ENCODE data around the gene ZNF446.

- TF ChIP-seq, protein P1, sequence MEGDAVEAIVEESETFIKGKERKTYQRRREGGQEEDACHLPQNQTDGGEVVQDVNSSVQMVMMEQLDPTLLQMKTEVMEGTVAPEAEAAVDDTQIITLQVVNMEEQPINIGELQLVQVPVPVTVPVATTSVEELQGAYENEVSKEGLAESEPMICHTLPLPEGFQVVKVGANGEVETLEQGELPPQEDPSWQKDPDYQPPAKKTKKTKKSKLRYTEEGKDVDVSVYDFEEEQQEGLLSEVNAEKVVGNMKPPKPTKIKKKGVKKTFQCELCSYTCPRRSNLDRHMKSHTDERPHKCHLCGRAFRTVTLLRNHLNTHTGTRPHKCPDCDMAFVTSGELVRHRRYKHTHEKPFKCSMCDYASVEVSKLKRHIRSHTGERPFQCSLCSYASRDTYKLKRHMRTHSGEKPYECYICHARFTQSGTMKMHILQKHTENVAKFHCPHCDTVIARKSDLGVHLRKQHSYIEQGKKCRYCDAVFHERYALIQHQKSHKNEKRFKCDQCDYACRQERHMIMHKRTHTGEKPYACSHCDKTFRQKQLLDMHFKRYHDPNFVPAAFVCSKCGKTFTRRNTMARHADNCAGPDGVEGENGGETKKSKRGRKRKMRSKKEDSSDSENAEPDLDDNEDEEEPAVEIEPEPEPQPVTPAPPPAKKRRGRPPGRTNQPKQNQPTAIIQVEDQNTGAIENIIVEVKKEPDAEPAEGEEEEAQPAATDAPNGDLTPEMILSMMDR (IDR thresholded peaks at IDR 0.05), result no peak
- TF ChIP-seq POLR2A (IDR thresholded peaks at IDR 0.05), result no peak
Measured at GRCh38 chr19:58500242-58500641, 24.1 kb downstream of the ZNF446 start.

Data from Peyer's patch (tissue), 4 donors.